IMR-90 (cell line): ENCODE data around the gene IL10. TPM values are rescaled to one million over a fixed set of nuclear protein-coding genes. Genes with fewer than 3 reads are reported as not detected.

ENCODE experiments used
- ATAC-seq: fragments of 200-7000 bp; cut with Tn5 transposase; 2 replicates; pipeline ENCODE4 v1.9.1; 2020; ENCODE audit warnings: low read depth, mild to moderate bottlenecking, moderate library complexity
- BruUV-seq: library from RNA; stranded (reverse); fragments of 400-500 nt; replicated peaks from 2 replicates; lab custom pipeline; 2021; lab: Mats Ljungman, UMichigan
- CTCF ChIA-PET: fragments of 300-600 bp; formaldehyde crosslinking; extraction: SDS; loops from one replicate; lab custom pipeline; 2021; ENCODE audit warnings: antibody characterized with exemption; lab: Yijun Ruan, JAX
- POLR2A ChIA-PET: fragments of 300-600 bp; sonication (Branson Sonifier 250); formaldehyde crosslinking; loops from one replicate; lab custom pipeline; 2022; ENCODE audit warnings: antibody characterized with exemption; ENCODE audit not compliant: unreplicated experiment; lab: Charles Lee
- DNase-seq: peaks from one replicate; pipeline ENCODE4 v3.0.0; 2013
- H2AFZ ChIP-seq: replicated peaks from 2 replicates; pipeline ENCODE3; 2013; ENCODE audit warnings: low read length, mild to moderate bottlenecking; ENCODE audit not compliant: poor library complexity
- H2AK5ac ChIP-seq: 2 replicates; pipeline ENCODE4 v1.6.1; 2013; ENCODE audit warnings: low read depth, low read length, inconsistent platforms
- H2AK9ac ChIP-seq: replicated peaks from 2 replicates; pipeline ENCODE3; 2013; ENCODE audit warnings: mild to moderate bottlenecking, low read depth, low read length, moderate library complexity; ENCODE audit not compliant: poor library complexity
- H2BK120ac ChIP-seq: 2 replicates; pipeline ENCODE4 v1.6.1; 2013; ENCODE audit warnings: low read depth, low read length, inconsistent platforms
- H2BK15ac ChIP-seq: 3 replicates; pipeline ENCODE4 v1.6.1; 2013; ENCODE audit warnings: low read depth, low read length, inconsistent platforms
- H2BK20ac ChIP-seq: 2 replicates; pipeline ENCODE4 v1.6.1; 2013; ENCODE audit warnings: low read depth, mild to moderate bottlenecking, inconsistent platforms, low read length, moderate library complexity
- H2BK5ac ChIP-seq: 2 replicates; pipeline ENCODE4 v1.6.1; 2013; ENCODE audit warnings: mild to moderate bottlenecking, low read depth, low read length, inconsistent platforms; ENCODE audit not compliant: poor library complexity, severe bottlenecking
- H3K14ac ChIP-seq: replicated peaks from 2 replicates; pipeline ENCODE4 v1.6.1; 2013; ENCODE audit warnings: low read depth, low read length, inconsistent platforms
- H3K18ac ChIP-seq: 2 replicates; pipeline ENCODE4 v1.6.1; 2013; ENCODE audit warnings: low read depth, low read length, control low read depth
- H3K23ac ChIP-seq: 2 replicates; pipeline ENCODE4 v1.6.1; 2013; ENCODE audit warnings: low read depth, low read length, inconsistent platforms
- H3K27ac ChIP-seq: 2 replicates; pipeline ENCODE4 v1.5.1; 2013; ENCODE audit warnings: mild to moderate bottlenecking, control low read depth, low read length; ENCODE audit not compliant: insufficient read depth
- H3K27me3 ChIP-seq: 2 replicates; pipeline ENCODE4 v1.6.1; 2013; ENCODE audit warnings: low read length; ENCODE audit not compliant: control insufficient read depth, insufficient read depth
- H3K36me3 ChIP-seq: 2 replicates; pipeline ENCODE4 v1.6.1; 2013; ENCODE audit warnings: low read length, mixed read lengths; ENCODE audit not compliant: control insufficient read depth, insufficient read depth
- H3K4ac ChIP-seq: 2 replicates; pipeline ENCODE4 v1.6.1; 2013; ENCODE audit warnings: low read depth, low read length, inconsistent platforms
- H3K4me1 ChIP-seq: 2 replicates; pipeline ENCODE4 v1.6.1; 2013; ENCODE audit warnings: low read length, mixed read lengths; ENCODE audit not compliant: control insufficient read depth, insufficient read depth
- H3K4me2 ChIP-seq: 2 replicates; pipeline ENCODE4 v1.6.1; 2013; ENCODE audit warnings: low read depth, mild to moderate bottlenecking, control low read depth, low read length, moderate library complexity
- H3K4me3 ChIP-seq: 2 replicates; pipeline ENCODE4 v1.5.1; 2013; ENCODE audit warnings: low read depth, mild to moderate bottlenecking, control low read depth, low read length, moderate library complexity; ENCODE audit not compliant: insufficient read depth
- H3K56ac ChIP-seq: 2 replicates; pipeline ENCODE4 v1.6.1; 2013; ENCODE audit warnings: low read length, inconsistent platforms; ENCODE audit not compliant: insufficient read depth; ENCODE audit errors: extremely low read depth
- H3K79me1 ChIP-seq, 2 experiments: 2 replicates each; pipeline ENCODE4 v1.6.1; 2013; ENCODE audit warnings: low read length in 2 of 2, inconsistent platforms in 1 of 2, low read depth in 1 of 2
- H3K9ac ChIP-seq: 2 replicates; pipeline ENCODE4 v1.6.1; 2013; ENCODE audit warnings: low read depth, low read length, control low read depth
- H3K9me1 ChIP-seq: 2 replicates; pipeline ENCODE4 v1.6.1; 2013; ENCODE audit warnings: low read length, inconsistent platforms; ENCODE audit not compliant: insufficient read depth
- H3K9me3 ChIP-seq: 2 replicates; pipeline ENCODE4 v1.6.1; 2013; ENCODE audit warnings: low read length; ENCODE audit not compliant: control insufficient read depth, insufficient read depth
- H4K20me1 ChIP-seq: 2 replicates; pipeline ENCODE4 v1.6.1; 2013; ENCODE audit warnings: low read length, inconsistent platforms; ENCODE audit not compliant: insufficient read depth
- H4K5ac ChIP-seq: 2 replicates; pipeline ENCODE4 v1.6.1; 2013; ENCODE audit warnings: mild to moderate bottlenecking, low read depth, low read length, control low read depth
- H4K8ac ChIP-seq, 2 experiments: 2 replicates each; pipeline ENCODE4 v1.6.1; 2013; ENCODE audit warnings: low read depth in 2 of 2, low read length in 2 of 2, control low read depth in 1 of 2, inconsistent platforms in 1 of 2
- H4K91ac ChIP-seq: 2 replicates; pipeline ENCODE4 v1.6.1; 2013; ENCODE audit warnings: low read depth, low read length, inconsistent platforms; ENCODE audit not compliant: insufficient read depth
- CTCF ChIP-seq: conservative IDR thresholded peaks from 2 replicates; pipeline ENCODE4 v1.5.1; 2012; ENCODE audit warnings: mild to moderate bottlenecking, low read depth, low read length, improper control_type of control experiment
- MXI1 ChIP-seq: IDR thresholded peaks from 2 replicates; pipeline ENCODE4 v1.6.1; 2012; ENCODE audit warnings: low read depth, mild to moderate bottlenecking, low read length, moderate library complexity, borderline replicate concordance
- USF2 ChIP-seq: fragments of 150-350 bp; IDR thresholded peaks from 2 replicates; pipeline ENCODE4 v1.6.1; 2017; ENCODE audit warnings: mild to moderate bottlenecking, antibody characterized with exemption, low read length, low read depth
- WGBS, 2 experiments: methylation state at CpG; one replicate each; pipeline versions ENCODE4 v1.1.5 to v1.1.7; 2013; ENCODE audit warnings: missing lambda C conversion rate in 2 of 2; ENCODE audit not compliant: insufficient read length in 1 of 2; ENCODE audit errors: extremely low coverage in 2 of 2; 5-methylcytosine and 5-hydroxymethylcytosine counted together
- dilution Hi-C: fragments of 300-500 bp; cut with HindIII; formaldehyde crosslinking; loops from one replicate; pipeline ENCODE4 v1.14.3; 2018; ENCODE audit warnings: low sequenced_read_pairs; ENCODE audit not compliant: unreplicated experiment
- in situ Hi-C: fragments of 300-500 bp; cut with MboI; formaldehyde crosslinking; loops from 3 replicates; pipeline ENCODE4 v1.14.3; 2019; ENCODE audit warnings: low sequenced_read_pairs, inconsistent platforms, mixed read lengths
- intact Hi-C: fragments of 100-400 bp; cut with micrococcal nuclease; formaldehyde crosslinking; loops from 2 replicates; pipeline ENCODE4 v1.10.0; 2022
- polyA plus RNA-seq, 3 experiments: library from polyadenylated mRNA; depleted of rRNA; stranded (reverse); fragments of >200 nt; gene quantifications; 2 replicates each; pipeline ENCODE4 v1.2.3, GENCODE V29; 2012; ENCODE audit warnings: low replicate concordance in 1 of 3
- total RNA-seq: library from RNA; depleted of rRNA; stranded (reverse); fragments of >200 nt; gene quantifications from 2 replicates; pipeline ENCODE4 v1.2.3, GENCODE V29; 2012

The IL10 gene
- total and polyA plus RNA-seq, 2 of the 4 experiments (the other 2 are of a cell fraction), result not detected

- Histone ChIP-seq H4K8ac (no peak overlapping the region), H2AK5ac (no peak overlapping the region), H3K27ac (no peak overlapping the region), H3K36me3 (no peaks in the 10 kb centered on the region), H2BK120ac (no peak overlapping the region), H4K91ac (no peak overlapping the region), H4K5ac (no peak overlapping the region), H2AFZ (no peak overlapping the region), H3K56ac (no peak overlapping the region), H3K18ac (no peak overlapping the region), H3K9ac (no peak overlapping the region), H3K14ac (no peak overlapping the region), H3K9me3 (no peaks in the 10 kb centered on the region), H3K27me3 (no peaks in the 10 kb centered on the region; the same call in none of the 2 replicates), H2BK20ac (no peak overlapping the region), H3K4me1 (no peaks in the 10 kb centered on the region), H3K4ac (no peak overlapping the region), H4K20me1 (no peaks in the 10 kb centered on the region), H3K23ac (no peak overlapping the region), H3K9me1 (peaks cover 2% of the 10 kb centered on the region; the same call in 1 of the 2 replicates), H3K4me2 (no peak overlapping the region), H3K4me3 (no peak overlapping the region), H2BK15ac (no peak overlapping the region), H2AK9ac (no peak overlapping the region), H3K79me1 (no peaks in the 10 kb centered on the region), H2BK5ac (no peak overlapping the region)
- TF ChIP-seq USF2, result no peak
- TF ChIP-seq MXI1, result no peak
- no peak for TF ChIP-seq CTCF
- WGBS, 2 experiments, result no CpG with 5 or more reads among the region's 4 CpGs
- ATAC-seq (no peak), DNase-seq (no peak)
- BruUV-seq, result no TSS peak
- dilution Hi-C loops, result no loop called here
- in situ Hi-C loops, result no loop called here
- POLR2A ChIA-PET, result no interaction called here
- CTCF ChIA-PET, result interaction anchor here (1.7 kb wide), 1 partner anchor 24 kb away, joined by 7 read pairs; no protein-coding TSS in a partner anchor
- intact Hi-C loops, result no loop called here
Measured at GRCh38 chr1:206785182-206785765, 13.0 kb upstream of the IL10 start.
